SJCRH30 (cell line): ENCODE results near the gene LAGE3. TPM values are rescaled to one million over a fixed set of nuclear protein-coding genes. Genes with fewer than 3 reads are reported as not detected.

ENCODE experiments used
- DNase-seq, 2 experiments: peaks; one replicate each; pipeline ENCODE4 v3.0.0-alpha.2; 2015 to 2020
- H3K27ac ChIP-seq: fragments of 250-450 bp; sonication (Bioruptor Pico); 2 replicates; pipeline ENCODE4 v1.5.1; 2020; ENCODE audit warnings: mild to moderate bottlenecking, moderate library complexity
- H3K27me3 ChIP-seq: fragments of 250-450 bp; sonication (Bioruptor Pico); 2 replicates; pipeline ENCODE4 v1.5.1; 2020; ENCODE audit warnings: mild to moderate bottlenecking, moderate library complexity
- H3K36me3 ChIP-seq: fragments of 250-450 bp; sonication (Bioruptor Pico); 2 replicates; pipeline ENCODE4 v1.5.1; 2020; ENCODE audit warnings: mild to moderate bottlenecking, moderate library complexity
- H3K4me1 ChIP-seq: fragments of 250-450 bp; sonication (Bioruptor Pico); 2 replicates; pipeline ENCODE4 v1.5.1; 2020; ENCODE audit warnings: mild to moderate bottlenecking, moderate library complexity
- H3K4me3 ChIP-seq: fragments of 250-450 bp; sonication (Bioruptor Pico); 2 replicates; pipeline ENCODE4 v1.5.1; 2020; ENCODE audit warnings: mild to moderate bottlenecking, moderate library complexity
- H3K9me3 ChIP-seq: fragments of 250-450 bp; sonication (Bioruptor Pico); replicated peaks from 2 replicates; pipeline ENCODE4 v1.5.1; 2020; ENCODE audit warnings: mild to moderate bottlenecking, moderate library complexity
- total RNA-seq: library from RNA; depleted of rRNA; stranded (reverse); fragments of >200 nt; shearing (Covaris generic); gene quantifications from 2 replicates; pipeline ENCODE4 v1.2.3, GENCODE V29; 2014

The LAGE3 gene
- total RNA-seq, 1 experiment from 2014 or later: 21.0 TPM

DNA sequence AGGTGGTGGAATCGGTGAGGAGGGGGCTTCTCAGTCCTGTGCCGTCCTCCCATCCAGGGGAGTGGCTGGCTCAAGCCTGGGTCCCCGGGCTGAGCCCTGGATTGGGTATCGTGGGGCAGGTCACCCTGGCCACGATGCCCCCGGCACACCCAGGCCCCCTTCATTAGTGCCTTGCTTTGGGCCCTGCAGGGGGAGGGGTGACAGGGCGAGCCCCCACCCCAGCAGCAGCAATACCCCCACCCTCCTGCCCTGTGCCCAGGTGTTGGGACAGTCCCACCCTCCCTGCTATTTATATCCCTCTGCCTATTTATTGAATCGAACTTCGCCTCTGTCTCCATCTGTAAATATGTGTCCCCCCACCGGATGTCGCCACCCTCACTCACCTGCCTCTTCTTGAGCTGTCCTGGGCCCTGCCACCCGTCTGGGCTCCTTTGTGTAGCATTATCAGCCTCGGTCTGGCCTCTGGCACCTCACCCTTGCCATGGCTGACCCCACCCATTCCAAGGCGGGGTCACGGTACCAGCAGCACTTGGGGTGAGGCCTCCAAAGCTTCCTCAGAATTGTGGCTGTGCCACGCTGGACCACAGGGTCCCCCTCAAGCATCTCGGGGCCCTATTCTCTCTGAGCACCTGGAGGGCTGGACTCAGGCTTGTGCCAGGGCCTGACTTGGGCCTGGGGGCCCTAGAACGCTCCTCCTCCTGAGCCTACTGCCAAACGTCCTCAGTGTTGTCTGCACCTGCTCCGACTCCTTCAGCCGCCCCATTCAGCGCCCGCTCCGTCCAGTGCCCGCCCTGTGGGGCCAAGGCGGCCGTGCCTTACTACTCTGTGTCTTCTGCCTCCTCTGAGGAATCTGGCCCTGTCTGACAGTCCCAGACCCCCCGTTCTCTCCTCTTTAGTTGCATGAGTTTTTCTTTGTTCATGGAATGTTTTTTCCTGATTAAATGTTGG lies 6.1 kb downstream of the LAGE3 start:
- Histone ChIP-seq H3K4me3 (no peak overlapping the region), H3K36me3 (no peaks in the 10 kb centered on the region), H3K4me1 (no peaks in the 10 kb centered on the region), H3K9me3 (no peaks in the 10 kb centered on the region), H3K27ac (no peak overlapping the region), H3K27me3 (no peaks in the 10 kb centered on the region)
- no peak for DNase-seq

DNA sequence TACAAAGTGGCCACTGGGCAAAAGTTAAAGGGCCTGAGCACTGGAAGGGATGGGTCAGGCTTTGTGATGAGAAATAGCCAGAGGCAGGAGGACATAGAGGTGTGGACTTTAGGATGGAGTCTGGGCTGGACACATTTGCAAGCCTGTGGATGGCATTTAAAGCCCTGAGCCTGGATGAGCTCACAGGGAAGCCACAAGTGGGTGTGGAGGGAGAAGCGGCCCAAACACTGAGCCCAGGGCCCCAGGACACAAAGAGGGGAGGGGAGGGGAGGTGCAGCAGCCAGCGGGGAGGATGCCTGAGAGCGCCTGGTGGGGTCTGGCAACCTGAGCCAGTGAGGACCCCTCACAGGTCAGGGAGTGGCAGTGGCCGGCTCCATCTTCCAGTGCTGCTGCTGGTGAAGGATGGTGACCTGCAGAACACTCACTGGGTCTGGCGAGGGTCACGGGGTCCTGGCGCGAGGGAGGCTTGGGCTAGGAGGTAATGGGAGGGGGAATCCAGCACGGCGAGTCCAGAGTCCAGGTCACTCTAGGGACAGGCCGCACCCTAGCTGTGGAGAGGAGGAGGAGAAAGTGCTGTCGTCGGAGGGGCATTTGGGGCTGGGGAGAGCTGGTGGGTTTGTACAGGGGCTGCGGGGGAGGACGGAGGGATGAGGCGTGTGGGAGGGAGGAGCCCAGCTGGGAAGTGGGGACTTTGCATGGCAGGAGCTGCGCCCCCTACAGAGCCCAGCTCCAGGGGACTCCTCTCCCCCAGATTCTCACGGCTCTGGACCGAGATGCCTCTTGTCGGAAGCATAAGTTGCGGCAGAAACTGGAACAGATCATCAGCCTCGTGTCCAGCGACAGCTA lies 7.0 kb downstream of the LAGE3 start:
- Histone ChIP-seq H3K9me3 (no peaks in the 10 kb centered on the region), H3K27ac (no peak overlapping the region), H3K4me1 (no peaks in the 10 kb centered on the region), H3K36me3 (no peaks in the 10 kb centered on the region), H3K4me3 (no peak overlapping the region), H3K27me3 (no peaks in the 10 kb centered on the region)
- DNase-seq: no peak

DNA sequence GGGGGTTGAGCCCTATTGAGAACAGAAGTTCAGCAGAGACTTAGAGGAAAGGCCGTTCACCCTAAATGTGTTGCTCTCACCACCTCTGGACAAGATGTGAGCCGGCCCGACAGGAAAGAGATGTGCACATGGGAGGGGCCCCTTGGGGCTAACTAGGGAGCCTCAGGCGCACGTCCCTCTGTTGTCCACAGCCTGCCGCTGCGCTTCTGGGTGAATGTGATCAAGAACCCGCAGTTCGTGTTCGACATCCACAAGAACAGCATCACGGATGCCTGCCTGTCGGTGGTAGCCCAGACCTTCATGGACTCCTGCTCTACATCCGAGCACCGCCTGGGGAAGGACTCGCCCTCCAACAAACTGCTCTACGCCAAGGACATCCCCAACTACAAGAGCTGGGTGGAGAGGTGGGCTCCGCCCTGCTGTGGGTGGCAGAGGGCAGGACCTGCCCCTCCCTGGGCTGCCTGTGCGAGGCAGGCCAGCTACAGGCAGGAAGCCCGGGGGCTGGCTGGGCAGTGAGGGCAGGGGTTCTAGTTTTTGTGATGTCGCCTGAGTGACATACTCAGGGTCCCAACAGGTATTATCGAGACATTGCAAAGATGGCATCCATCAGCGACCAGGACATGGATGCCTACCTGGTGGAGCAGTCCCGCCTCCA lies 8.0 kb downstream of the LAGE3 start:
- Histone ChIP-seq H3K27ac (no peak overlapping the region), H3K4me3 (no peak overlapping the region), H3K9me3 (no peaks in the 10 kb centered on the region), H3K27me3 (no peaks in the 10 kb centered on the region), H3K36me3 (no peaks in the 10 kb centered on the region), H3K4me1 (no peaks in the 10 kb centered on the region)
- DNase-seq: no peak

DNA sequence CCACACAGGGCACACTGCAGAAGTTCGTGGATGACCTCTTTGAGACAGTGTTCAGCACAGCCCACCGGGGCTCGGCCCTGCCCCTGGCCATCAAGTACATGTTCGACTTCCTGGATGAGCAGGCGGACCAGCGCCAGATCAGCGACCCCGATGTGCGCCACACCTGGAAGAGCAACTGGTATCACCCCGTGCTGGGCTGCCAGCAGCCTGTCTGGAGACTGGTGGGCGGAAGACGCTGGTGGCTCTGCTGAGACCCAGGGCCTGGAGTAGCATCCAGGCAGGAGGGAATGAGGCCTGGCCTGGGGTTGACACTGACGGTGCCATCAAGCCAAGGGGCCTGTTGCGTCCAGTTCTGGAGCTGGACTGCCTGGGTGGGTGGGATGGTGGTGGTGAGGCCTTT lies 8.6 kb downstream of the LAGE3 start:
- Histone ChIP-seq H3K4me1 (no peaks in the 10 kb centered on the region), H3K9me3 (no peaks in the 10 kb centered on the region), H3K4me3 (no peak overlapping the region), H3K36me3 (no peaks in the 10 kb centered on the region), H3K27ac (no peak overlapping the region), H3K27me3 (no peaks in the 10 kb centered on the region)
- no peak for DNase-seq

DNA sequence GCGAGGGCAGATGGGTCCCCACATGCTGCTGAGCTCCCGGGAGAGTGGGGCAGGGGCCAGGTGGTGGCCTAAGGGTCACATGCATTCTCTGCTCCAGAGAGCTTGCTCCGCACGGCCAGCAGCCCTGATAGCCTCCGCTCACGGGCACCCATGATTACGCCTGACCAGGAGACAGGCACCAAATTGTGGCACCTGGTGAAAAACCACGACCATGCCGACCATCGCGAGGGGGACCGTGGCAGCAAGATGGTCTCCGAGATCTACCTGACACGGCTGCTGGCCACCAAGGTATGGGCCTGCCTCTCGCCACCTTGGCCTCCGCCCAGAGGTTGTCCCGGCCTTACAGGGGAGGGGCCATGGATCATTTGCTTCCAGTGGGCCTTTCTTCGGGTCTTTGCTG lies 9.2 kb downstream of the LAGE3 start:
- H3K36me3 ChIP-seq: no peaks in the 10 kb centered on the region

DNA sequence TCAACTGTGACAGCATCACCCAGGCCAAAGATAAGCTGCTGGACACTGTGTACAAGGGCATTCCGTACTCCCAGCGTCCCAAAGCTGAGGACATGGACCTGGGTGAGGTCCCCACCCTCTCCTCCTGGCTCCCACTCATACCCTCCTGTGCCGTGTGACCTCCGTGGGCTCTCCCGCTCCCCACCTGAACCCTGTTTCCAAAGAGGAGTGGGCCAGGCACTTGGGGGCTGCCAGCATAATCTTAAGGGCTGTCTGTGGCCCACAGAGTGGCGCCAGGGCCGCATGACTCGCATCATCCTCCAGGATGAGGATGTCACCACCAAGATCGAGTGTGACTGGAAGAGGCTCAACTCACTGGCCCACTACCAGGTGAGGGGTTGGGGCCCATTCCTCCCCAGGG lies 10.0 kb downstream of the LAGE3 start:
- Histone ChIP-seq H3K4me1 (no peaks in the 10 kb centered on the region), H3K27me3 (no peaks in the 10 kb centered on the region), H3K27ac (no peak overlapping the region), H3K4me3 (no peak overlapping the region), H3K36me3 (no peaks in the 10 kb centered on the region), H3K9me3 (no peaks in the 10 kb centered on the region)
- no peak for DNase-seq

More for the DNA sequence above, 9.2 kb downstream of the LAGE3 start:
- Histone ChIP-seq H3K27ac (no peak overlapping the region), H3K4me3 (no peak overlapping the region), H3K27me3 (no peaks in the 10 kb centered on the region), H3K4me1 (no peaks in the 10 kb centered on the region), H3K9me3 (no peaks in the 10 kb centered on the region)
- DNase-seq: no peak

DNA sequence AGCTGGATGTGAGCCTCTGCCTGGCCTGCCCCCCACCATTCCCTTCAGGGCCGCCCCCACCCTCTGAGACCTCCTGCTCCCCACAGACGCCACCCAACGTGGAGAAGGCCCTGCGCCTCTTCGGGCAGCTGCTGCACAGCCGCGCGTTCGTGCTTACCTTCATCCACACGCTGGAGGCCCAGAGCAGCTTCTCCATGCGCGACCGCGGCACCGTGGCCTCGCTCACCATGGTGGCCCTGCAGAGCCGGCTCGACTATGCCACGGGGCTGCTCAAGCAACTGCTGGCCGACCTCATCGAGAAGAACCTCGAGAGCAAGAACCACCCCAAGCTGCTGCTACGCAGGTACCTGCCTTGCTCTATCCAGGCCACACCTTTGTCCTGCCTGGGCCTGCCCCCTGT lies 10.9 kb downstream of the LAGE3 start:
- Histone ChIP-seq H3K36me3 (no peaks in the 10 kb centered on the region), H3K9me3 (no peaks in the 10 kb centered on the region), H3K4me3 (no peak overlapping the region), H3K4me1 (no peaks in the 10 kb centered on the region), H3K27me3 (no peaks in the 10 kb centered on the region), H3K27ac (no peak overlapping the region)
- DNase-seq: no peak

DNA sequence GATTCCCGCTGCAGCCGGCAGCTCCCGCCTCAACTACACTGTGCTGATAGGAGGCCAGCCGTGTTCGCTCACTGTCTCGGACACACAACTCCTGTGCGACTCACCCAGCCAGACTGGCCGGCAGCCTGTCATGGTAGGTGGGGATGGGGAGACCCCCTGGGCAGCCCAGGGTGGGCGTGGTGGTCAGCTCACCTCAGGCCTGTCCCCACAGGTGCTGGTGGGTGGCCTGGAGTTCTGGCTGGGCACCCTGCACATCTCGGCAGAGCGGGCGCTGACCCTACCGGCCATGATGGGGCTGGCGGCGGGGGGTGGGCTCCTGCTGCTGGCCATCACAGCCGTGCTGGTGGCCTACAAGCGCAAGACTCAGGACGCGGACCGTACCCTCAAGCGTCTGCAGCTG lies 11.5 kb downstream of the LAGE3 start:
- H3K27me3 ChIP-seq: no peaks in the 10 kb centered on the region
- no peak overlapping the region for H3K4me3 ChIP-seq
- no peaks in the 10 kb centered on the region for H3K36me3 ChIP-seq
- no peak overlapping the region for H3K27ac ChIP-seq
- no peak for DNase-seq
- H3K4me1 ChIP-seq: no peaks in the 10 kb centered on the region
- H3K9me3 ChIP-seq: no peaks in the 10 kb centered on the region

DNA sequence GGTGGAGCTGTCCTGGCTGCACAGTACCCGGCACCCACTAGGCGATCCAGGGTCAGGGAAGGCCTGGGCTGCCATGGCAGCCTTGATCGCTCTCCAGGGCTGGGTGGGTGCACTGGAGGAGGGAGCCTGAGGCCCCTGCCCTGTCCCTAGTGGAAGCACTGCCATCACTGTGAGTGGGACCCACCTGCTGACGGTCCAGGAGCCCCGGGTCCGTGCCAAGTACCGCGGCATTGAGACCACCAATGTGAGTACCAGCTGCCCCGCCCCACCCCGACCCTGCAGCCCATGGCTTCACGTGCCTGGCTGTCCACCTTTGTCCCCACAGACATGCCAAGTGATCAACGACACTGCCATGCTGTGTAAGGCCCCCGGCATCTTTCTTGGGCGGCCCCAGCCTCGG lies 12.2 kb downstream of the LAGE3 start:
- DNase-seq: no peak
- Histone ChIP-seq H3K36me3 (no peaks in the 10 kb centered on the region), H3K27ac (no peak overlapping the region), H3K27me3 (no peaks in the 10 kb centered on the region), H3K9me3 (no peaks in the 10 kb centered on the region), H3K4me3 (no peak overlapping the region), H3K4me1 (no peaks in the 10 kb centered on the region)

DNA sequence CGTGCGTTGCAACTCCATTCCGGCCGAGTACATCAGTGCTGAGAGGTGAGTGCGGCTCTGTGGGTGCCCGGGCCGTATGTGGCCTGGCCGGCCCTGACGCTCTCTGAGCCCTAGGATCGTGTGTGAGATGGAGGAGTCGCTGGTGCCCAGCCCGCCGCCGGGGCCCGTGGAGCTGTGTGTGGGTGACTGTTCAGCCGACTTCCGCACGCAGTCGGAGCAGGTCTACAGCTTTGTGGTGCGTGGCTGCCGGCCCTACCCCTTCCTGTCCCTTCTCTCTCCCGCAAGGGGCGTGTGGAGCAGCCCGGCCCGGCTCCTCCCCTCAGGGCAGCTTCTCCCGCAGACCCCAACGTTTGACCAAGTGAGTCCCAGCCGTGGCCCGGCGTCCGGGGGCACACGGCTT lies 13.0 kb downstream of the LAGE3 start:
- no peaks in the 10 kb centered on the region for H3K4me1 ChIP-seq
- H3K36me3 ChIP-seq: no peaks in the 10 kb centered on the region
- no peaks in the 10 kb centered on the region for H3K27me3 ChIP-seq
- no peak overlapping the region for H3K27ac ChIP-seq
- H3K4me3 ChIP-seq: no peak overlapping the region
- H3K9me3 ChIP-seq: no peaks in the 10 kb centered on the region
- DNase-seq: no peak

DNA sequence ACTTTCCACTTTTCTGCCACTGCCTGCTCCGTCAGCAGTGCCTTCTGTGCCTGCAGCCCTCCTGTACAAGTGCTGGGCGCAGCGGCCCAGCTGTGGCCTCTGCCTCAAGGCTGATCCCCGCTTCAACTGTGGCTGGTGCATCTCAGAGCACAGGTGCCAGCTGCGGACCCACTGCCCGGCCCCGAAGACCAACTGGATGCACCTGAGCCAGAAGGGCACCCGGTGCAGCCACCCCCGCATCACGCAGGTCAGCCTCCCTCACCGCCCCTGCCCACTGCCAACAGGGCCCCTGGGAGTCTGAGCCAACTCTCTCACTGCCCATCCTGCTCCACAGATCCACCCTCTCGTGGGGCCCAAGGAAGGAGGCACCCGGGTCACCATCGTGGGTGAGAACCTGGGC lies 13.5 kb downstream of the LAGE3 start:
- Histone ChIP-seq H3K4me3 (no peak overlapping the region), H3K36me3 (no peaks in the 10 kb centered on the region), H3K27me3 (no peaks in the 10 kb centered on the region), H3K4me1 (no peaks in the 10 kb centered on the region), H3K27ac (no peak overlapping the region), H3K9me3 (no peaks in the 10 kb centered on the region)
- DNase-seq: no peak

DNA sequence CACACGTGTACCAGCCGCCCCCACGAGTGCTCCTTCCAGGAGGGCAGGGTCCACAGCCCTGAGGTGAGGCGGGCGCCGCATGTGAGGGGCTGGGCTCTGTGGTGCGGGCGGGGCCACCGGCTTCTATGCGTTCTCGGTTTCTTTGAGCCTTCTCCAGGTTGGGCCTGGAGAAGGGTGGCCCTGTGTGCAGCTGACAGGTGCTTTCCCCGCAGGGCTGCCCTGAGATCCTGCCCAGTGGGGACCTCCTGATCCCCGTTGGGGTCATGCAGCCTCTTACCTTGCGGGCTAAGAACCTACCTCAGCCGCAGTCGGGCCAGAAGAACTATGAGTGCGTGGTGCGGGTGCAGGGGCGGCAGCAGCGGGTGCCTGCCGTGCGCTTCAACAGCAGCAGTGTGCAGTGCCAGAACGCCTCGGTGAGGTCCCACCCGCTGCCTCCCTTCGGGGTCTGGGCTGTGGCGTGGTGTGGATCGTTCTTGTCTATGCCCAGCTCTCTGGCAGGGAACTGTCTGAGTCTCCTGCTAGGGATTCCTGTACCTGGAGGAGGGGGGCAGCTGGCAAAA lies 14.2 kb downstream of the LAGE3 start:
- no peaks in the 10 kb centered on the region for H3K27me3 ChIP-seq
- H3K27ac ChIP-seq: no peak overlapping the region
- H3K4me3 ChIP-seq: no peak overlapping the region
- H3K36me3 ChIP-seq: no peaks in the 10 kb centered on the region
- no peaks in the 10 kb centered on the region for H3K4me1 ChIP-seq
- H3K9me3 ChIP-seq: no peaks in the 10 kb centered on the region
- DNase-seq: no peak

DNA sequence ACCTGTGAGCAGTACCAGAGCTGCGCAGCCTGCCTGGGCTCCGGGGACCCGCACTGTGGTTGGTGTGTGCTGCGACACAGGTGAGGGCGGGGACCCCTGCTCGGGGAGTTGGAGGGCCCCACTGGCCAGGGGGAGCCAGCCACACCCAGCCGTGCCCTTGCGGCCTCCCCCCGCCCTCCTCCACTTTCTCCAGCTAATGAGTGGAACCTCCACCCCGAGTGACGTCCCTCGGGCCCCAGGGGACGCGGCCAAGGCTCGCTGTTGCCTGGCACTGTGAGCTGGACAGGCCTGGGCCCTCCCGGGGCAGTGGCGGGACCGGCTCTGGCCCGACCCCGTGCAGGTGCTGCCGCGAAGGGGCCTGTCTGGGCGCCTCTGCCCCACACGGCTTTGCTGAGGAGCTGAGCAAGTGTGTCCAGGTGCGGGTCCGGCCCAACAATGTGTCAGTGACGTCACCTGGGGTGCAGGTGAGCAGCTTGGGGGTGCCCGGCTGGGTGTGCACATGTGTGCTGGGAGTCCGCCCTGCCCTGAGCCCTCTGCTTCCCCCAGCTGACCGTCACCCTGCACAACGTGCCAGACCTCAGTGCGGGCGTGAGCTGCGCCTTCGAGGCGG lies 15.4 kb downstream of the LAGE3 start:
- H3K9me3 ChIP-seq: no peaks in the 10 kb centered on the region
- no peaks in the 10 kb centered on the region for H3K27me3 ChIP-seq
- DNase-seq: no peak
- H3K4me1 ChIP-seq: no peaks in the 10 kb centered on the region
- H3K27ac ChIP-seq: no peak overlapping the region
- no peak overlapping the region for H3K4me3 ChIP-seq
- no peaks in the 10 kb centered on the region for H3K36me3 ChIP-seq

DNA sequence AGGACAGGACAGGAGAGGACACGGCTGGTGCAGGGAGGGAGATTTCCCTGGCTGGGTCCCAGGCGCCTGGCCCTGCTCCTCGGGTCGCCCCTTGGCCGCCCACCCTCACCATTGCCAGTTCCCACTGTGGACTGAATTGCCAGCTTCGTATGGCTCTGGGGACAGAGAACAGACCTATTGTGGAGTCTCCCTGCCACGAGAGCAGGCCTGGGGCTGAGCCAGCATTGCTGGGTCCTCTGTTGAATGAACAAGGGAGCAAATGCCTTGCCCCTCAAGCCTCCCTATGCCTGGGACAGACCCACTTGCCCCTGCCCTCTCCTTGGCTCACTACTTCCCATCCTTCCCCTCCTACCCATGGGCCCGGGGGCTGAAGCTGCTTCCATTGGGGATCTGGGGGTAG lies 16.7 kb downstream of the LAGE3 start:
- Histone ChIP-seq H3K4me1 (no peaks in the 10 kb centered on the region), H3K36me3 (no peaks in the 10 kb centered on the region), H3K9me3 (no peaks in the 10 kb centered on the region), H3K27me3 (no peaks in the 10 kb centered on the region), H3K4me3 (no peak overlapping the region), H3K27ac (no peak overlapping the region)
- DNase-seq: no peak
